Neuron (in vitro differentiated cells): Measurements from ENCODE around the gene SRPK2.

ENCODE experiments used
- H2AFZ ChIP-seq: one replicate; pipeline ENCODE4 v1.6.1; 2013; ENCODE audit warnings: low read depth, mild to moderate bottlenecking, inconsistent platforms, low read length, moderate library complexity
- H3K27me3 ChIP-seq: one replicate; pipeline ENCODE4 v1.6.1; 2013; ENCODE audit warnings: low read length; ENCODE audit not compliant: insufficient read depth
- H3K36me3 ChIP-seq: one replicate; pipeline ENCODE4 v1.6.1; 2013; ENCODE audit warnings: low read length; ENCODE audit not compliant: insufficient read depth
- H3K4me1 ChIP-seq: one replicate; pipeline ENCODE4 v1.6.1; 2013; ENCODE audit warnings: low read length; ENCODE audit not compliant: insufficient read depth
- H3K4me3 ChIP-seq: 2 replicates; pipeline ENCODE4 v1.5.1; 2013; ENCODE audit warnings: mild to moderate bottlenecking, low read length, moderate library complexity
- H3K9me3 ChIP-seq: one replicate; pipeline ENCODE4 v1.6.1; 2013; ENCODE audit warnings: low read length

Gene SRPK2

DNA sequence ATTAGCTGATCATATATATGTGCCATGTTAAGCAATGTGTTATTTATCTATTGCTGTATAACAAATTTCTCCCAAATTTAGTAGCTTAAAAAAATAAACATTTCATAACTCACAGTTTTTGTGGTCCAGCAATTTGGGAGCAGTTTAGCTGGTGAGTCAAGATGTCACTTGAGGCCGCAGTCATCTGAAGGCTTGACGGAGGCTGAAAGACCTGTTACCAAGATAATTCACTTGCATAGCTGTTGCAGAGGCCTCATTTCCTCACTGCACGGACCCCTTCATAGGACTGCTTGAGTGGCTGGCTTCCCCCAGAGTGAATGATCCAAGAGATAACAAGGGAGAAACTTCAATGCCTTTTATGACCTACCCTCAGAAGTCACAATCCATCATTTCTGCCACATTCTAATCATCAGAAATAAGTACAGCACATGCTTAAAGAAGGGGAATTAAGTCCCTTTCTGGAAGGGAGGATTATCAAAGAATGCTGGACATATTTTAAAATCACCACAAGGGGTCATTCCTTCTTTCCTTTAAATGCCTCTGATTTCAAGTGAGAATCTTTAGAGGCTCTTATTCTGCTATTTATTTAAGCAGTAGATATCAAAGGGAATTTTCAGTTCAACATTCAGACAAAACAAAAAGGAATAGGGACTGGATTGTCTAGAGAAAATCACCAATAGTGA lies 10.5 kb upstream of the SRPK2 start:
- Histone ChIP-seq H2AFZ (no peak overlapping the region), H3K9me3 (no peaks in the 10 kb centered on the region), H3K4me1 (no peaks in the 10 kb centered on the region), H3K27me3 (no peaks in the 10 kb centered on the region), H3K36me3 (no peaks in the 10 kb centered on the region), H3K4me3 (no peak overlapping the region)

DNA sequence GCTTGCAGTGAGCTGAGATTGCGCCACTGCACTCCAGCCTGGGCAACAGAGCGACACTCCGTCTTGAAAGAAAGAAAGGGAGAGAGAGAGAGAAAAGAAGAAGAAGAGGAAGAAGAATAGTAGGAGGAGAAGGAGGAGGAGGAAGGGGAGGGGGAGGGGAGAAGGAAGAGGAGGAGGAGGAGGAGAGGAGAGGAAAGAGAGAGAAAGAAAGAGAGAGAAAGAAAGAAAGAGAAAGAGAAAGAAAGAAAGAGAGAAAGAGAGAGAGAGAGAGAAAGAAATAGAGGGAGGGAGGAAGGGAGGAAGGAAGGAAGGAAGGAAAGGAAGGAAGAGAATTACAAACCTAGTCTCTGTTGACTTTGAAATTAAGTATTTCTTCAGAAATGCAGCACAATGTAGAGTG lies 7.8 kb upstream of the SRPK2 start:
- no peaks in the 10 kb centered on the region for H3K27me3 ChIP-seq
- no peaks in the 10 kb centered on the region for H3K36me3 ChIP-seq
- H2AFZ ChIP-seq, result no peak overlapping the region
- no peak overlapping the region for H3K4me3 ChIP-seq
- no peaks in the 10 kb centered on the region for H3K4me1 ChIP-seq
- no peaks in the 10 kb centered on the region for H3K9me3 ChIP-seq

DNA sequence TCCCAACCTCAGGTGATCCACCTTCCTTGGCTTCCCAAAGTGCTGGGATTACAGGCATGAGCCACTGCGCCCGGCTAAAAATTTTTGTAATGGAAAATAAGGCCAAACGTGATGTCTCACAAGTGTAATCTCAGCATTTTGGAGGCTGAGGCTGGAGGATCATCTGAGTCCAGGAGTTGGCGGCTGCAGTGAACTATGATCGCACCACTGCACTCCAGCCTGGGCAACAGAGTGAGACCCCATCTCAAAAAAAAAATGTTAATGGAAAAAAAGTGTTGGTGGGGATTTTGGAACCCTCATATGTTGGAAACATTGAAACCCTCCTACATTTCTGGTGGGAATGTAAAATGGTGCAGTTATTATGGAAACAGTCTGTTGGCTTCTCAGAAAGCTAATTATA lies 2.7 kb upstream of the SRPK2 start:
- Histone ChIP-seq H3K27me3 (no peaks in the 10 kb centered on the region), H3K9me3 (no peaks in the 10 kb centered on the region), H2AFZ (no peak overlapping the region), H3K4me3 (no peak overlapping the region), H3K4me1 (peaks cover 8% of the 10 kb centered on the region), H3K36me3 (no peaks in the 10 kb centered on the region)

DNA sequence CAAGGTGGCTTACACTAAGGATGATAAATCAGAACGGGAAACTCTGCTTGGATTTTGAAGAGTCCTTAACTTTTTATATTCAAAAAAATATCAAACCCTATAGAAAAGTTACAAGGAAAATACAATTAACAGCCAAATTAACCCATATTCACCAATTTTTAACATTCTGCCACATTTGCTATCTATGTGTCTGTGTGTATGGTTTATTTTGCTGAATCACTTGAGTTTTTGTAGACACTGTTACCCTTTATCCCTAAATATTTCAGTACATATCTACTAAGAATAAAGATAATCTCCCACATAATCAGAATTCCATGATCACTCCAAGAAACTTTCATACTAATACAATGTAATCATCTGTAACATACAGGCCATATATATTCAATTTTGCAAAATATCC lies 1.2 kb upstream of the SRPK2 start:
- Histone ChIP-seq H3K27me3 (no peaks in the 10 kb centered on the region), H3K4me3 (no peak overlapping the region), H2AFZ (no peak overlapping the region), H3K36me3 (no peaks in the 10 kb centered on the region), H3K9me3 (no peaks in the 10 kb centered on the region), H3K4me1 (peaks cover 8% of the 10 kb centered on the region)

DNA sequence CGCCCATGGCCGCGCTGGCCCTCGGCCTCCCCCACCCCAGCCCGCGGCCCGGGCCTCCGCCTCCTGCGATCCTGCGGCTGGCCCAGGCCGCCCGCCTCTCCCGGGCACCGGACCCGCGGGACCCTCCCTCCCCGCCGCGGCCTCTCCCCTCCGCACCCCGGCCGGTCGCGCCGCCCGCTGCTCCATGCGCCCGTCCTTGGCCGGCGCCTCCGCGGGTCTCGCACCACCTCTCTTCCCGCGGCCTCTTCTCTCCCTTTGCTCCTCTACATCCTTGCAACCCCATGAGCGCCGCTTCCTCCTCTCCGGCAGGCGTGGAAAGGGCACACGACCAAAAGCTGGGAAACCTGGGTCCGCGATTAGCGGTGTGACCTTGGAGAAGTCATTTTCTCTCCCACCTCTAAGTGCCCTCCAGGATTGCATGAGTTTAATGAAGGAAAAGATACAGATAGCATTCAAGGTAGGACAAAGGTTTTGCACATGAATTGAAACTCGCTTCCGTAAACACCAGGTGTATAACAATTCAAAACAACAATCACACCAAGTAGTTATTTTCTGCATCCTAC lies 448 bp upstream of the SRPK2 start:
- Histone ChIP-seq H3K4me3 (peak overlapping the region; percentile 70), H3K27me3 (no peaks in the 10 kb centered on the region), H2AFZ (peak overlapping the region; percentile 87), H3K4me1 (peaks cover 8% of the 10 kb centered on the region), H3K9me3 (no peaks in the 10 kb centered on the region), H3K36me3 (no peaks in the 10 kb centered on the region)

DNA sequence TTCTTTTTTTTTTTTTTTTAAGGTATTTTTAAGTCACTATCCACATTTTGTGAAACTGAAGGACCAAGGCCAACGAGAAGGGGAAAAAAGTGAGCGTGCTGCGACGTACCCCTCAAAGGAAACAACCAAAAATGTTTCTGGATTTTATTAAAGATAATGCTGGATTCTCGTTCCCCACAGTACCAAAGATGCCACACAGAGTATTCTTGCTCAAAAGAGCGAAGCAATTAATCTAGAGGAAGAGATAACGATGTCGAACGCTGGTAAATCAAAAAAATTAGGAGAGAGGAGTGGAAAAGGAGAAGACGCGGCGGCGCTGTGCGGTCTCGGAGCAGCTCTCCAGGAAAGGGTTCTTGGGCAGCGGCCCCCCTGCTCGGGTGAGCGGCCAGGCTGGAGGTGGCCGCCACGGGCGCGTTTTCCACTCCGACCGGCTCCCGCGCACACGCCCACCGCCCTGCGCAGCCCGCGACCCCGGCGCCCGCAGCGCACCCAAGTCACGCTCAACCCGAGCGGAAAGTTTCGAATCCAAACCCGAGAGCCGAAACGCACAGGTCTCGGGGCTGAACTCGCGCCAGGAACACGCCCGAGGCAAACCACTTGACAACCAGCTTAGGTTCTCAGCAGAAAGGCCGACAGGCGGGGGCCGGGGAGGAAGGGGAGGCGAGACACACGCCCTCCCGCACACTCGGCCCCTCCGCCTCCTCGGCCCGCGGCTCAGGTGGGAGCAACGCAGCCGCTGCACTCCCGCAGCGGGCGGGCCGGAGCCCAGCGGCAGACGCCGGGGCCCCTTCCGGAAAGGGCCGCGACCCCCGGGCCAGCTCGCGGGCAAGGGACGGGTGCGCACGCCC lies 989 bp downstream of the SRPK2 start:
- no peaks in the 10 kb centered on the region for H3K36me3 ChIP-seq
- H2AFZ ChIP-seq, result peak overlapping the region; percentile 76
- no peaks in the 10 kb centered on the region for H3K27me3 ChIP-seq
- H3K4me3 ChIP-seq, result peak overlapping the region; percentile 70
- peaks cover 8% of the 10 kb centered on the region for H3K4me1 ChIP-seq
- H3K9me3 ChIP-seq, result no peaks in the 10 kb centered on the region

DNA sequence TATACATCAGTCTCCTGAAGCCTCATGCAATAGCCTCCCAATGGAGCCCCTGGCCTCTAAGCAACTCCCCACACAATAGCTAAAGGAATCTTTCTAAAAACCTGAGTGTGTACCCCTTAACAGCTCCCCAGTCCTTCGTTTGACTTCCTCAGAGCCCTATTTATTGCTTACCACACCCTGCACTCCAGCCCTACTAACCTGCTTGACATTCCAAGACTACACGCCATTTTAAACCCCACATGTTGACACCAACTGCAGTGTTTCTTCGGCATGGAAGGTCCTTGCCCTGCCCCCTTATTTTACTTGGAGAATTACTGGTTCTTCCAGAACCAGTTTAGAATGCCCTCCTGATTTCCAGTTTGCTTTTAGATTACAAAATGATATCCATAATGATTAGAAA lies 10.8 kb downstream of the SRPK2 start:
- no peaks in the 10 kb centered on the region for H3K9me3 ChIP-seq
- H3K4me1 ChIP-seq, result no peaks in the 10 kb centered on the region
- H2AFZ ChIP-seq, result no peak overlapping the region
- no peaks in the 10 kb centered on the region for H3K36me3 ChIP-seq
- no peak overlapping the region for H3K4me3 ChIP-seq
- H3K27me3 ChIP-seq, result no peaks in the 10 kb centered on the region

DNA sequence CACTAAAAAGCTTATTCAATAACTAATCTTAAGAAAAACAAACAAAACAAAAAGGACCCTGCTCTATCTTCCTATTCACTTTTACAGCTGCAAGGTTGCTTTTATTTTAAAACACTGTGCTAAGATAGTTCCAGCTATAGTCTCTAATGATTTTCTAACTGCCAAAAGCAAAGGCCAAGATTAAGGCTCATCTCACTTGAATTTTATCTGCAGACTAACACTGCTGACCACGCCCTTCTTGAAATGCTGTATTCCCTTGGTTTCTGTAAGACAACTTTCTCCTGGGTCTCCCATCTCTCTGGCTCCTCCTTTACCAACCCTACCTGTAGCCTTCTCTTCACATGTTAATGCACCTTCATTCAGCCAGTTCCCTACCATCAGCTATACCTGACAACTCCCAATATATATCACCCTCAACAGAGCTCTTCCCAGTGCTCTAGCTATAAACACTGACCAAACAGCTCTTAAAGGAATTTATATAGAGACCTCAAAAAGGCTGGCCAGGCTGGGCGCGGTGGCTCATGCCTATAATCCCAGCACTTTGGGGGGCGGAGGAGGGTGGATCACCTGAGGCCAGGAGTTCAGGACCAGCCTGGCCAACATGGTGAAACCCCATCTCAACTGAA lies 11.7 kb downstream of the SRPK2 start:
- Histone ChIP-seq H3K36me3 (no peaks in the 10 kb centered on the region), H3K4me3 (no peak overlapping the region), H3K9me3 (no peaks in the 10 kb centered on the region), H3K27me3 (no peaks in the 10 kb centered on the region), H3K4me1 (no peaks in the 10 kb centered on the region), H2AFZ (no peak overlapping the region)

DNA sequence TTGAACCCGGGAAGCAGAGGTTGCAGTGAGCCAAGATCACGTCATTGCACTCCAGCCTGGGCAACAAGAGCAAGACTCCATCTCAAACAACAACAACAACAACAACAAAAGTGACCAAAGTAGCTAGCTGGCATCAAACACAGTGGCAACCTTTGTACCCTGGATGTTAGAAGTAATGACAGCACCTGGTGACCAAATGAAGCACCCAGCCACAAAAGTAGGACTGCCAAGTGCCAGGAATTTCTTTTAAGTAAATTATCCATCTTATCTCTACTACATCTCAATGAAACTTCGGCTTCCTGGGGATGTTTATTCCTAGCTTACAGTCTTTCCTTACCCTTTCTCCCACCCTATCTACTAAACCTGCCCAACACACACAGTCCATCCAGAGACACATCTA lies 18.8 kb downstream of the SRPK2 start:
- Histone ChIP-seq H3K4me1 (no peaks in the 10 kb centered on the region), H3K27me3 (no peaks in the 10 kb centered on the region), H3K9me3 (no peaks in the 10 kb centered on the region), H2AFZ (no peak overlapping the region), H3K4me3 (no peak overlapping the region), H3K36me3 (no peaks in the 10 kb centered on the region)

DNA sequence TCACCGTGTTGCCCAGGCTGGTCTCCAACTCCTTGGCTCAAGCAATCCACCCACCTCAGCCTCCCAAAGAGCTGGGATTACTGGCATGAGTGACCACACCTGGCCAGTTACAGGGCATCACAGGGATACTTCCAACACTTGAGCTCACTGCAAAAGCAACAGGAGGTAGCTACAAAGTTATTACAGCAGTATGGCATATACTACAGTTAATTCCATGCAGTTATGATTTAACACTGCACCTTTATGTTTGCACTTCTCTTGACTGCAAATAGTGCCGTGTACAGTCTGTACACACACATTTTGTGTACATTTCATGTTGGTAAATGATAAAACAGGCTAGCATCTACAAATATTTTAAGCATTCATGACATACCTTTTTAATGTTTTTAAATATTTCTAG lies 21.3 kb downstream of the SRPK2 start:
- H3K9me3 ChIP-seq, result no peaks in the 10 kb centered on the region
- no peaks in the 10 kb centered on the region for H3K36me3 ChIP-seq
- no peaks in the 10 kb centered on the region for H3K27me3 ChIP-seq
- H3K4me1 ChIP-seq, result no peaks in the 10 kb centered on the region
- H2AFZ ChIP-seq, result no peak overlapping the region
- no peak overlapping the region for H3K4me3 ChIP-seq

DNA sequence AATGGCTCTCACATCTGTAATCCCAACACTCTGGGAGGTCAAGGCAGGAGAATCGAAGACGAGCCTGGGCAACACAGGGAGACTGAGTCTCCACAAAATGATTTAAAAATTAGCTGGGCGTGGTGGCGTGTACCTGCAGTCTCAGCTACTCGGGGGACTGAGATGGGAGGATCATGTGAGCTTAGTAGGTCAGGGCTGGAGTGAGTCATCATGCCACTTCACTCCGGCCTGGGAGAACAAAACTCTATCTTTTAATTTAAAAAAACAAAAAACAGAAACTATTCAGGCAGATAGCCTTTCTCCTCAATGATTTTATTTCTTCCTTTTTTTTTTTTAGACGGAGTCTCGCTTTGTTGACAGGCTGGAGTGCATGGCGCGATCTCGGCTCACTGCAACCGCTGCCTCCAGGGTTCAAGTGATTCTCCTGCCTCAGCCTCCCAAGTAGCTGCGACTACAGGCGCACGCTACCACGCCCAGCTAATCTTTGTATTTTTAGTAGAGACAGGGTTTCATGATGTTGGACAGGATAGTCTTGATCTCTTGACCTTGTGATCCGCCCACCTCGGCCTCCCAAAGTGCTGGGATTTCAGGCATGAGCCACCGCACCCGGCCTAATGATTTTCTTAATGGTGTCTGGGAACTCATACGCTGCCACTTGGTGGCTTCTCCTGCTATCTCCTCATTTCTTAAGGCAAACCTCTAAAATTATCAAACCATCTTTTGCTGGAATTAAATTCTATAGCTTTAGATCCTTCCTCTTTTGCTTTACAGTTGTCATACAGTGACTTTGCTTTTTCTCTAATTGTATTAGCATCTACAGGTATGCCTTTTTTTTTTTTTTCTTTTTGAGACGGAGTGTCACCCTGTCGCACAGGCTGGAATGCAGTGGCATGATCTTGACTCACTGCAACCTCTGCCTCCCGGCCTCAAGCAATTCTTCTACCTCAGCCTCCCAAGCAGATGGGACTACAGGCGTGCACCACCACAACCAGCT lies 22.9 kb downstream of the SRPK2 start:
- H3K4me3 ChIP-seq, result no peak overlapping the region

DNA sequence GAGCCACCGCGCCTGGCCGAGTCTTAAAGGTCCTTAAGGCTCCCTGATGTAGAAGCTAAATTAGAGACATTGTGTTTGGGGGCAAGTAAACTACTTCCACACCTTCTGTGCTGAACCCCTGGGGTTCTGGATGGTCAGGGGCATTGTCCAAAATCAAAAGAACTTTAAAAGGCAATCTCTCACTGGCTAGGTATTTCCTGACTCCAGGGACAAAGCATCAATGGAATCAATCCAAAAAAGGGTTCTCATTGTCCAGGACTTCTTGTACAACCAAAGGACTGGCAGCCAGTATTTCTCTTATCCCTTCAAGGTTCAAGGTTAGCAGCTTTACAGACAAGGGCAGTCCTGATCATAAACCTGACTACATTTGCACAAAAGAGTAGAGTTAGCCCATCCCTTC lies 24.0 kb downstream of the SRPK2 start:
- H3K4me3 ChIP-seq, result no peak overlapping the region
- no peaks in the 10 kb centered on the region for H3K27me3 ChIP-seq
- no peaks in the 10 kb centered on the region for H3K4me1 ChIP-seq
- no peaks in the 10 kb centered on the region for H3K9me3 ChIP-seq
- no peak overlapping the region for H2AFZ ChIP-seq
- H3K36me3 ChIP-seq, result no peaks in the 10 kb centered on the region

More for the DNA sequence above, 22.9 kb downstream of the SRPK2 start:
- Histone ChIP-seq H3K9me3 (no peaks in the 10 kb centered on the region), H3K36me3 (no peaks in the 10 kb centered on the region), H2AFZ (no peak overlapping the region), H3K4me1 (no peaks in the 10 kb centered on the region), H3K27me3 (no peaks in the 10 kb centered on the region)
